Fibroblast of lung (primary cell): ENCODE data around the gene LPP. TPM values are rescaled to one million over a fixed set of nuclear protein-coding genes. Genes with fewer than 3 reads are reported as not detected.

Experiments used
- DNase-seq, 2 donors: peaks; one replicate each; pipeline versions ENCODE4 v3.0.0 to v3.0.0-alpha.2; 2010; ENCODE audit warnings: low read depth in 2 of 2
- H2AFZ ChIP-seq: 2 replicates; pipeline ENCODE4 v1.5.1; 2012; ENCODE audit warnings: low read length, control low read depth, inconsistent platforms
- H3K27ac ChIP-seq: 2 replicates; pipeline ENCODE4 v1.5.1; 2011; ENCODE audit warnings: low read length, control low read depth; ENCODE audit not compliant: insufficient read depth
- H3K27me3 ChIP-seq: 2 replicates; pipeline ENCODE4 v1.5.1; 2011; ENCODE audit warnings: mild to moderate bottlenecking, low read length; ENCODE audit not compliant: control insufficient read depth, insufficient read depth
- H3K36me3 ChIP-seq: 2 replicates; pipeline ENCODE4 v1.5.1; 2011; ENCODE audit warnings: low read length; ENCODE audit not compliant: control insufficient read depth, insufficient read depth
- H3K4me1 ChIP-seq: 2 replicates; pipeline ENCODE4 v1.5.1; 2011; ENCODE audit warnings: low read length; ENCODE audit not compliant: control insufficient read depth, insufficient read depth; ENCODE audit errors: extremely low read depth
- H3K4me2 ChIP-seq: 2 replicates; pipeline ENCODE4 v1.5.1; 2011; ENCODE audit warnings: low read length, control low read depth; ENCODE audit not compliant: insufficient read depth; ENCODE audit errors: extremely low read depth
- H3K4me3 ChIP-seq, 4 experiments: fragments of 200-600 bp in 1 of 4; sonication (generic) in 1 of 4; replicated peaks in 1 of 4; 2 replicates each; pipeline ENCODE4 v1.5.1; 2011 to 2016; ENCODE audit warnings: low read length in 4 of 4, low read depth in 3 of 4, mild to moderate bottlenecking in 3 of 4, control low read depth in 2 of 4, inconsistent platforms in 1 of 4, mixed read lengths in 1 of 4; ENCODE audit not compliant: insufficient read depth in 1 of 4; ENCODE audit errors: control extremely low read depth in 1 of 4
- H3K79me2 ChIP-seq: 2 replicates; pipeline ENCODE4 v1.5.1; 2012; ENCODE audit warnings: mild to moderate bottlenecking, low read length, inconsistent platforms; ENCODE audit not compliant: control insufficient read depth, insufficient read depth
- H3K9ac ChIP-seq: 2 replicates; pipeline ENCODE4 v1.5.1; 2011; ENCODE audit warnings: mild to moderate bottlenecking, low read length, control low read depth; ENCODE audit not compliant: insufficient read depth
- H3K9me3 ChIP-seq: 2 replicates; pipeline ENCODE4 v1.5.1; 2012; ENCODE audit warnings: low read depth, low read length; ENCODE audit not compliant: control insufficient read depth, insufficient read depth
- H4K20me1 ChIP-seq: 2 replicates; pipeline ENCODE4 v1.5.1; 2011; ENCODE audit warnings: low read length; ENCODE audit not compliant: control insufficient read depth, insufficient read depth; ENCODE audit errors: extremely low read depth
- EZH2 ChIP-seq: IDR thresholded peaks from 2 replicates; pipeline ENCODE4 v1.5.1; 2012; ENCODE audit warnings: low read length, control low read depth, mild to moderate bottlenecking; ENCODE audit errors: missing control alignments
- polyA plus RNA-seq, 2 donors: library from polyadenylated mRNA; depleted of rRNA in 1 of 2; stranded (reverse) in 1 of 2; unstranded in 1 of 2; fragments of >200 nt; gene quantifications; 2 replicates each; pipeline ENCODE4 v1.2.1, GENCODE V29; 2011 to 2012; ENCODE audit warnings: missing spikeins in 1 of 2
- total RNA-seq: library from RNA; depleted of rRNA; stranded (reverse); fragments of >200 nt; gene quantifications from 2 replicates; pipeline ENCODE4 v1.2.1, GENCODE V29; 2014
- TF ChIP-seq, protein P1 (sequence below), 2 donors: IDR thresholded peaks in 1 of 2; conservative IDR thresholded peaks in 1 of 2; 1 replicate in 1 of 2; 2 replicates in 1 of 2; pipeline ENCODE4 v1.5.1; 2011 to 2012; ENCODE audit warnings: low read length in 2 of 2, control low read depth in 1 of 2, inconsistent platforms in 1 of 2, low read depth in 1 of 2, mild to moderate bottlenecking in 1 of 2

LPP gene
- total and polyA plus RNA-seq, 2 donors (not counting 1 experiment from before 2014, with no cell fraction given) = 69.0 to 124 TPM

DNA sequence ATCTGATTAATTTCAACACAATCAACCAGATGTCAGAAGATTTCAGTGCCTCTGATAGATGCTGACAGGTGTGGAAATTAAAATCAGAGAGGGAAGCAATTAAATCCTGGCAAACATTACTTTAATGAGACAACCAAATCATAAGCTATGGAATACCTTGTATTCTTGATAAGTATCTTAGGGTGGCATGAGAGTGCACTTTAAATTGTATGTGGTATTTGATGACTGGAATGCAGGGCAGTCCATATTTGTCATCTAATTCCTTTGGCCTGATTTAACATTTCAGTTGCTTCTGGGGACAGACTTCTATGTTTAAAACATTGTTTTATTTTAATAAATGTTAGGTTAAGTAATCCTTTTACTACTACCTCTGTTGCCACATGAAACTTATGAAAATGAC is 184.1 kb downstream of the LPP start:
- peaks cover 2% of the 10 kb centered on the region for H3K4me1 ChIP-seq
- H3K9me3 ChIP-seq = no peaks in the 10 kb centered on the region
- no peak overlapping the region for H2AFZ ChIP-seq
- H3K4me3 ChIP-seq = no peak overlapping the region
- H3K79me2 ChIP-seq = peaks cover 39% of the 10 kb centered on the region
- H4K20me1 ChIP-seq = no peaks in the 10 kb centered on the region
- no peak overlapping the region for H3K4me2 ChIP-seq
- H3K9ac ChIP-seq = no peak overlapping the region
- no peak overlapping the region for H3K27ac ChIP-seq
- TF ChIP-seq EZH2 = no peak
- TF ChIP-seq, protein P1, sequence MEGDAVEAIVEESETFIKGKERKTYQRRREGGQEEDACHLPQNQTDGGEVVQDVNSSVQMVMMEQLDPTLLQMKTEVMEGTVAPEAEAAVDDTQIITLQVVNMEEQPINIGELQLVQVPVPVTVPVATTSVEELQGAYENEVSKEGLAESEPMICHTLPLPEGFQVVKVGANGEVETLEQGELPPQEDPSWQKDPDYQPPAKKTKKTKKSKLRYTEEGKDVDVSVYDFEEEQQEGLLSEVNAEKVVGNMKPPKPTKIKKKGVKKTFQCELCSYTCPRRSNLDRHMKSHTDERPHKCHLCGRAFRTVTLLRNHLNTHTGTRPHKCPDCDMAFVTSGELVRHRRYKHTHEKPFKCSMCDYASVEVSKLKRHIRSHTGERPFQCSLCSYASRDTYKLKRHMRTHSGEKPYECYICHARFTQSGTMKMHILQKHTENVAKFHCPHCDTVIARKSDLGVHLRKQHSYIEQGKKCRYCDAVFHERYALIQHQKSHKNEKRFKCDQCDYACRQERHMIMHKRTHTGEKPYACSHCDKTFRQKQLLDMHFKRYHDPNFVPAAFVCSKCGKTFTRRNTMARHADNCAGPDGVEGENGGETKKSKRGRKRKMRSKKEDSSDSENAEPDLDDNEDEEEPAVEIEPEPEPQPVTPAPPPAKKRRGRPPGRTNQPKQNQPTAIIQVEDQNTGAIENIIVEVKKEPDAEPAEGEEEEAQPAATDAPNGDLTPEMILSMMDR (conservative IDR thresholded peaks at IDR 0.05 in 1 of 2, IDR thresholded peaks at IDR 0.05 in 1 of 2; ENCODE audit: low read depth in 1 of 2, low read length in 2 of 2) = no peak
- H3K27me3 ChIP-seq = no peaks in the 10 kb centered on the region
- DNase-seq = peak in 1 of 2 donors; percentile 59
- no peaks in the 10 kb centered on the region for H3K36me3 ChIP-seq

DNA sequence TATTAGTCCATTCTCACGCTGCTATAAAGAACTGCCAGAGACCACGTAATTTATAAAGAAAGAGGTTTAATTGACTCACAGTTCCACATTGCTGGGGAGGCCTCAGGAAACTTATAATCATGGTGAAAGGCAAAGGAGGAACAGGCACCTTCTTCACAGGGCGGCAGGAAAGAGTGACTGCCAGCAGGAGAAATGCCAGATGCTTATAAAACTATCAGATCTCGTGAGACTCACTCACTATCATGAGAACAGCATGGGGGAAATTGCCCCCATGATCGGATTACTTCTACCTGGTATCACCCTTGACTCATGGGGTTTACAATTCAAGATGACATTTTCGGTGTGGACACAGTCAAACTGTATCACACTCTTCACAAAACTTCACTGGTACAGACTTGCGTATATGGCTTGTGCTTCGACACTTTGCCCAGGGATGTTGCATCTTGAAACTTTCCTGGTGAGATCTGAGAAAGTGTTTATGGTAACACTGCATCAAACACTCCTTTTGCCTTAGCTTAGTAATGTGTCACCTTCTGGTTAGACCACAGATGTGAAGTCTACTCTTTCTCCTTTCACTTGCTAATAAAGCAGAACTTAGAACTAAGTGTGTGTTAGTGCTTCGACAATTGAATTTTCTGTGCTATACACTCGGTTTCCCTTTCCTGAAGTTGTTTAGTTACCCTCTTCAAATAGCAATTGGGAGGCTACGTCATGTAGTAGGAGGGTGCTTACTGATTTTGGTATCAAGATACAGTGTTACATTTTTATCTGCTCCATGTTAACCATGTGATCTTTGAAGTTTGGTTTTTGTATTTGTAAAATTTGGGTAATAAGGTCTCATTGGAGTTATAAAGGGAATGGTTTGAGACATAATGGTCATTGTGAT is 185.7 kb downstream of the LPP start:
- H3K9me3 ChIP-seq = no peaks in the 10 kb centered on the region
- H4K20me1 ChIP-seq = no peaks in the 10 kb centered on the region
- no peaks in the 10 kb centered on the region for H3K36me3 ChIP-seq
- H3K27ac ChIP-seq = no peak overlapping the region
- TF ChIP-seq EZH2 = no peak
- TF ChIP-seq, protein P1 (conservative IDR thresholded peaks at IDR 0.05 in 1 of 2, IDR thresholded peaks at IDR 0.05 in 1 of 2; ENCODE audit: low read depth in 1 of 2, low read length in 2 of 2) = no peak
- H3K4me1 ChIP-seq = peaks cover 2% of the 10 kb centered on the region
- peaks cover 34% of the 10 kb centered on the region for H3K79me2 ChIP-seq
- no peak overlapping the region for H2AFZ ChIP-seq
- H3K4me3 ChIP-seq = no peak overlapping the region
- H3K9ac ChIP-seq = no peak overlapping the region
- DNase-seq = no peak
- no peaks in the 10 kb centered on the region for H3K27me3 ChIP-seq
- no peak overlapping the region for H3K4me2 ChIP-seq

DNA sequence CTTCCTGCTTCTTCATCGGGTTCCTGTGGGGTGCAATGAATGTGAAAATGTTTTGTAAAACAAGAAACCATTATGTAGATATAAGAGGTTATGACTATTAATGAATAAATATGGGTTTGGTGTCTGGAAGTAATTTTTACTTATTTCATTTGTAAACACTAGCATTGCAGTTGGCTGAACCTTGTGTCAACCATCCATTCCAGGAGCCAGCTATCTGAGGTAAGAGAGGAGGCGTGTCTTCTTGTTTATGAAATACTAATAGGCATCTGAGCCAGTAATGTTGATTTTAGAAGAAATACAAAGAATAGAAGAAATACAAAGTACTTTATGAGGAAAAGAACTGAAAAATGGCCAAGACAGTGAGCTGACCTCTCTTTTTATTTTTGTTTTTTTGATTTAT is 187.5 kb downstream of the LPP start:
- DNase-seq = no peak
- no peak overlapping the region for H3K4me2 ChIP-seq
- H3K4me1 ChIP-seq = peaks cover 5% of the 10 kb centered on the region
- H3K27ac ChIP-seq = no peak overlapping the region
- no peak overlapping the region for H3K4me3 ChIP-seq
- H3K36me3 ChIP-seq = no peaks in the 10 kb centered on the region
- H3K27me3 ChIP-seq = no peaks in the 10 kb centered on the region
- H3K79me2 ChIP-seq = peaks cover 20% of the 10 kb centered on the region
- H3K9ac ChIP-seq = no peak overlapping the region
- H2AFZ ChIP-seq = no peak overlapping the region
- TF ChIP-seq, protein P1 (conservative IDR thresholded peaks at IDR 0.05 in 1 of 2, IDR thresholded peaks at IDR 0.05 in 1 of 2; ENCODE audit: low read depth in 1 of 2, low read length in 2 of 2) = no peak
- TF ChIP-seq EZH2 = no peak
- no peaks in the 10 kb centered on the region for H3K9me3 ChIP-seq
- no peaks in the 10 kb centered on the region for H4K20me1 ChIP-seq
